Hair follicular keratinocyte (primary cell): ENCODE data around the gene TAL1. TPM values are rescaled to one million over a fixed set of nuclear protein-coding genes. Genes with fewer than 3 reads are reported as not detected.

Experiments
- total RNA-seq: library from RNA; depleted of rRNA; stranded (reverse); fragments of >200 nt; gene quantifications from 2 replicates; pipeline ENCODE4 v1.2.3, GENCODE V29; 2015

TAL1 gene
- total RNA-seq: not detected in 2 replicates

DNA sequence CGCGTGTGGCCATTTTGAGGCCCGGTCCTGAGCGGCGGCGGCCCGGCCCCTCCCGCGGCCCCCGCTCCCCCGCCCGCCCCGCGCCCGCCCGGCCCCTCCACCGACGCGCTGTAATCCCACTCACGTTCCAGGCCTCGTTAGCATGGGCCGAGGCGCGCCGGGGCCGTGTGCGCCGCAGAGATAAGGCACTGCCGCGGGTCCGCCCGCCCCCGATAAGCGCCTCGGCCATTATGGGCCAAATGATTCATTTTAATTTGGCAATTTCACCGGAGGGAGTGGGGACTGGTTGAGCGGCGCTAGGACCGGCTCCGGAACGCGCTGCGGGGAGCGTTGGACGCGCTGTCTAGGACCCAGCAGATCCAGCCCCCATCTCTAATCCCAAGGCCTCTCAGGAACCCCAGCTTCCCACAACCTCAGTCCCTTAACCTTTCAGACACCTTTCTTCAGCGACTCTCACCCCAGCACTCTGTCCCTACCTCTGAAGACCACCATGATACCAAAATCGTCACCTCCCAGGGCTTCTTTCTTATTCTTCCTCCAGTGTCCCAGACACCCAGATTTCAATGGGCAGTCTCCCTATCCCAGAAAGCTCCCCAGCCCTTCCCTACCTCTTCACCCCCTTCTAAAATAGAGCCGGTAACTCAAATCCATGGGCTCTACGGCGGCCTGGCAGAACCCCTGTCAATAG lies at the start of gene TAL1:
TAL1 (minus strand) TSS at position 39 of the 688 bp plus-strand sequence. CDS start 6,337 bp downstream, outside the sequence.

DNA sequence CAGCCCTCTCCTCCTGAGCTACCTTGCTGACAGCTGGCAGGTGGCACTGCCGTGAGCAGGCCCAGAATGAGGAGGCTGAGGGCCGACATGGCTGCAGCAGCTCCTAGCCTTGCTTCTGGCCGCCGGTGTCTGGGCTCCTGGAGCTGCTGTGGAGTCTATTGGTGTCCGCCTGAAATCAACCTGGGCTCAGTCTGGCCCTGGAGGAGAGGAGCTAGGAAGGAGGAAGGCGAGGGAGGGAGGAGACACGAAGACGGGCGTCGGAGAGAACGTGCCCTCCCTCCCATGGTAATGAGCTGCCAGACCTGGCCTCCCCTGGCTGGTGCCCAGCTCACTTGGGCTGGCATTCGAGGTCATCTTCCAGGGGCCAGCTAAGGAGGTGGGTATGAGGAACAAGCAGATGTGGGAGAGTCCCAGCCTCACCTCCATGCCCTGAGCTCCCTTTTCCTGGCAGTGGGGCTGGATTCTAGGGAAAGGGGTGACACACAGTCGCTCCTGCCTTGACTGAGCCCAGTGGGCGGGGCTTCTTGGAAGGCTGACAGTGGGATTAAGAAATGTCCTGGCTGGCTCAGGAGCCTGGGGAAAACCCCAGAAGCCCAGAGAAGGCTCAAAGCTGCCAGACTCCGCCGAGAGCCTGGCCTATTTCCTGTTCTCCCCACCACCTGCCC lies 42.0 kb downstream of the TAL1 start, which contains the start of gene PDZK1IP1:
PDZK1IP1 (minus strand) TSS at position 193 of the 665 bp plus-strand sequence; CDS start at position 89, 104 bp downstream.

Other genes with a start within 250 kb of the TAL1 start
- gene CYP4X1, start 208.6 kb downstream of the TAL1 start, total RNA-seq: not detected in 2 replicates
- gene CYP4Z1, start 165.0 kb downstream of the TAL1 start, total RNA-seq: not detected in 2 replicates
- gene CYP4A22, start 94.8 kb downstream of the TAL1 start, total RNA-seq: not detected in 2 replicates
- gene PDZK1IP1, start 42.2 kb downstream of the TAL1 start, total RNA-seq: 3.5 and 6.2 TPM in 2 replicates
- gene STIL, start 81.9 kb upstream of the TAL1 start, total RNA-seq: 10.3 and 14.6 TPM in 2 replicates
- 69.9 and 76.8 TPM in 2 replicates for gene CMPK1, start 101.6 kb upstream of the TAL1 start, total RNA-seq
- not detected in 2 replicates for gene FOXE3, start 184.1 kb upstream of the TAL1 start, total RNA-seq
- gene FOXD2, start 205.8 kb upstream of the TAL1 start, total RNA-seq: 0.08 and 0.15 TPM in 2 replicates